MM.1S (cell line): Measurements from ENCODE around the gene ANXA4.

Experiments
- EZH2 ChIP-seq: fragments of 300-600 bp; sonication (generic); optimal IDR thresholded peaks from 2 replicates; pipeline ENCODE3; 2017; ENCODE audit warnings: low read depth, mild to moderate bottlenecking, antibody characterized with exemption, low read length, mixed read lengths
- EZH2phosphoT487 ChIP-seq: fragments of 300-600 bp; sonication (generic); IDR thresholded peaks from 2 replicates; pipeline ENCODE4 v1.6.1; 2018; ENCODE audit warnings: antibody characterized with exemption, low read length
- TF ChIP-seq, protein P1 (sequence below): fragments of 300-600 bp; sonication (generic); IDR thresholded peaks from 2 replicates; pipeline ENCODE4 v1.5.1; 2016; ENCODE audit warnings: antibody characterized with exemption, low read length, mixed read lengths

- TF ChIP-seq, protein P1, sequence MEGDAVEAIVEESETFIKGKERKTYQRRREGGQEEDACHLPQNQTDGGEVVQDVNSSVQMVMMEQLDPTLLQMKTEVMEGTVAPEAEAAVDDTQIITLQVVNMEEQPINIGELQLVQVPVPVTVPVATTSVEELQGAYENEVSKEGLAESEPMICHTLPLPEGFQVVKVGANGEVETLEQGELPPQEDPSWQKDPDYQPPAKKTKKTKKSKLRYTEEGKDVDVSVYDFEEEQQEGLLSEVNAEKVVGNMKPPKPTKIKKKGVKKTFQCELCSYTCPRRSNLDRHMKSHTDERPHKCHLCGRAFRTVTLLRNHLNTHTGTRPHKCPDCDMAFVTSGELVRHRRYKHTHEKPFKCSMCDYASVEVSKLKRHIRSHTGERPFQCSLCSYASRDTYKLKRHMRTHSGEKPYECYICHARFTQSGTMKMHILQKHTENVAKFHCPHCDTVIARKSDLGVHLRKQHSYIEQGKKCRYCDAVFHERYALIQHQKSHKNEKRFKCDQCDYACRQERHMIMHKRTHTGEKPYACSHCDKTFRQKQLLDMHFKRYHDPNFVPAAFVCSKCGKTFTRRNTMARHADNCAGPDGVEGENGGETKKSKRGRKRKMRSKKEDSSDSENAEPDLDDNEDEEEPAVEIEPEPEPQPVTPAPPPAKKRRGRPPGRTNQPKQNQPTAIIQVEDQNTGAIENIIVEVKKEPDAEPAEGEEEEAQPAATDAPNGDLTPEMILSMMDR: no peak
- no peak for TF ChIP-seq EZH2
- TF ChIP-seq EZH2phosphoT487: no peak
Observed at GRCh38 chr2:69779258-69780001, 37.5 kb downstream of the ANXA4 start.
